Left ventricle myocardium inferior (tissue), 1 donor: ENCODE data around the gene TANC1. TPM values are rescaled to one million over a fixed set of nuclear protein-coding genes. Genes with fewer than 3 reads are reported as not detected.

Source experiments
- DNase-seq: peaks from one replicate; pipeline ENCODE4 v3.0.0-alpha.2; 2020
- H3K27ac ChIP-seq: fragments of 200-600 bp; replicated peaks from 2 replicates; pipeline ENCODE4 v1.8.0; 2021
- H3K27me3 ChIP-seq: fragments of 200-600 bp; 2 replicates; pipeline ENCODE4 v1.8.0; 2021; ENCODE audit warnings: low read depth
- H3K36me3 ChIP-seq: fragments of 200-600 bp; 2 replicates; pipeline ENCODE4 v1.8.0; 2021
- H3K4me1 ChIP-seq: fragments of 200-600 bp; 2 replicates; pipeline ENCODE4 v1.8.0; 2021
- H3K4me3 ChIP-seq: fragments of 200-600 bp; 2 replicates; pipeline ENCODE4 v1.8.0; 2021; ENCODE audit warnings: mild to moderate bottlenecking, moderate library complexity
- H3K9me3 ChIP-seq: fragments of 200-600 bp; replicated peaks from 2 replicates; pipeline ENCODE4 v1.8.0; 2021
- CTCF ChIP-seq: fragments of 200-600 bp; IDR thresholded peaks from 2 replicates; pipeline ENCODE4 v1.8.0; 2021; ENCODE audit warnings: antibody characterized with exemption, mild to moderate bottlenecking, borderline replicate concordance
- intact Hi-C: fragments of 100-400 bp; cut with micrococcal nuclease; formaldehyde crosslinking; loops from one replicate; pipeline ENCODE4 v1.11.0; 2022
- total RNA-seq: library from RNA; stranded (reverse); fragmentation: NEBNext Ultra II Directional; extraction: Animal tissue kit (Norgen Biotek cat#: 25700); gene quantifications from one replicate; pipeline ENCODE4 v1.2.1, GENCODE V29; 2021
- donor health status: DM: no; HTN: yes; CAD: no; lungs with severe emphysema.

The TANC1 gene
- total RNA-seq, 1 donor from 2014 or later, result 59.7 TPM

- DNase-seq, result no peak
- Histone ChIP-seq H3K36me3 (peaks cover 76% of the 10 kb centered on the region), H3K4me1 (peaks cover 75% of the 10 kb centered on the region), H3K27me3 (no peaks in the 10 kb centered on the region), H3K4me3 (no peak overlapping the region), H3K9me3 (no peaks in the 10 kb centered on the region), H3K27ac (peak overlapping the region; percentile 79)
- intact Hi-C loops, result no loop called here
- TF ChIP-seq CTCF, result no peak
Measured at GRCh38 chr2:159230145-159230877, 261.9 kb downstream of the TANC1 start.

GRCh38 chr2:159232456-159233170 lies 264.2 kb downstream of the TANC1 start:
- H3K4me3 ChIP-seq, result no peak overlapping the region
- H3K27me3 ChIP-seq, result no peaks in the 10 kb centered on the region
- intact Hi-C loops, result no loop called here
- no peak for TF ChIP-seq CTCF
- DNase-seq, result no peak
- peaks cover 55% of the 10 kb centered on the region for H3K4me1 ChIP-seq
- H3K27ac ChIP-seq, result peak overlapping the region; percentile 54
- peaks cover 79% of the 10 kb centered on the region for H3K36me3 ChIP-seq
- H3K9me3 ChIP-seq, result no peaks in the 10 kb centered on the region

- intact Hi-C loops, result no loop called here
- no peak for TF ChIP-seq CTCF
- H3K27me3 ChIP-seq, result no peaks in the 10 kb centered on the region
- peaks cover 79% of the 10 kb centered on the region for H3K36me3 ChIP-seq
- no peaks in the 10 kb centered on the region for H3K9me3 ChIP-seq
- no peak overlapping the region for H3K27ac ChIP-seq
- H3K4me1 ChIP-seq, result peaks cover 33% of the 10 kb centered on the region
- H3K4me3 ChIP-seq, result no peak overlapping the region
- no peak for DNase-seq
Measured at GRCh38 chr2:159234868-159235267, 266.4 kb downstream of the TANC1 start.

- intact Hi-C loops, result no loop called here
- H3K4me1 ChIP-seq, result peaks cover 2% of the 10 kb centered on the region
- H3K9me3 ChIP-seq, result peaks cover 16% of the 10 kb centered on the region
- no peak overlapping the region for H3K4me3 ChIP-seq
- no peak for TF ChIP-seq CTCF
- peaks cover 79% of the 10 kb centered on the region for H3K36me3 ChIP-seq
- no peaks in the 10 kb centered on the region for H3K27me3 ChIP-seq
- DNase-seq, result no peak
- H3K27ac ChIP-seq, result no peak overlapping the region
Measured at GRCh38 chr2:159243529-159243928, 275.1 kb downstream of the TANC1 start.

GRCh38 chr2:159246325-159246988 lies 278.0 kb downstream of the TANC1 start:
- peaks cover 16% of the 10 kb centered on the region for H3K9me3 ChIP-seq
- peaks cover 29% of the 10 kb centered on the region for H3K4me1 ChIP-seq
- no peak overlapping the region for H3K27ac ChIP-seq
- peaks cover 50% of the 10 kb centered on the region for H3K36me3 ChIP-seq
- H3K27me3 ChIP-seq, result no peaks in the 10 kb centered on the region
- intact Hi-C loops, result no loop called here
- TF ChIP-seq CTCF, result no peak
- no peak overlapping the region for H3K4me3 ChIP-seq
- DNase-seq, result no peak
